Type B pancreatic cell (in vitro differentiated cells): ENCODE measurements around the gene ARHGAP20. TPM values are rescaled to one million over a fixed set of nuclear protein-coding genes. Genes with fewer than 3 reads are reported as not detected.

Source experiments
- DNase-seq: peaks from one replicate; pipeline ENCODE4 v3.0.0; 2021; ENCODE audit warnings: mixed read lengths; ENCODE audit not compliant: unreplicated experiment; ENCODE audit errors: extremely low spot score
- H3K27ac Mint-ChIP-seq: 2 replicates; pipeline ENCODE4 v1.8.0; 2021; ENCODE audit warnings: mild to moderate bottlenecking, mixed read lengths
- H3K27me3 Mint-ChIP-seq: 2 replicates; pipeline ENCODE4 v1.8.0; 2021; ENCODE audit warnings: mixed read lengths
- H3K36me3 Mint-ChIP-seq: 2 replicates; pipeline ENCODE4 v1.8.0; 2021; ENCODE audit warnings: mixed read lengths
- H3K4me1 Mint-ChIP-seq: one replicate; pipeline ENCODE4 v1.8.0; 2021; ENCODE audit warnings: mixed read lengths; ENCODE audit not compliant: unreplicated experiment
- H3K4me3 Mint-ChIP-seq: 2 replicates; pipeline ENCODE4 v1.8.0; 2021; ENCODE audit warnings: mild to moderate bottlenecking, mixed read lengths
- H3K9me3 Mint-ChIP-seq: 2 replicates; pipeline ENCODE4 v1.8.0; 2021; ENCODE audit warnings: mixed read lengths
- total RNA-seq: library from RNA; stranded (reverse); gene quantifications from 2 replicates; pipeline ENCODE4 v1.2.1, GENCODE V29; 2021; ENCODE audit warnings: low replicate concordance
- TF ChIP-seq, protein P1 (sequence below): fragments of 200-600 bp; sonication (generic); conservative IDR thresholded peaks from 2 replicates; pipeline ENCODE4 v1.5.0; 2021; ENCODE audit warnings: antibody characterized with exemption, mild to moderate bottlenecking

Gene ARHGAP20
- total RNA-seq, 1 donor from 2014 or later = 5.1 TPM

DNA sequence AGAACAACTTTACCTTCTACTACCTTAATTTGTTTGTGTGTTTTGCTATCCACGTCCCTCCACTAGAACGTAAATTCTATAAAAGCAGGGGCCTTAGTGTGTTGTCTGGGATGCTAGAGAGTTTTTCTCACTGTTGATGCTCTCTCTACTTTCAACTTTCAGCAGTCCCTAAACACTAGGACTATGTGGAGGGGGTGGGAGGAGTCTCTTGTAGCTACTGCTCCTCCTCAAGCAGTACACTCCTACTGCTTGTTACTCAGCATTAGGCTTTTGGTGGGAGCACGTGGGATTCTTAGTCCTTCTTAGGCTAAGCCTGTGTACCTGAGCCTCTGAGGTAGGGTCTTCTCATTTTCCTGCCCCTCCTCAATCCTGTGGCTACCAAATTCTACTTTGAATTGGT lies 56.3 kb downstream of the ARHGAP20 start:
- DNase-seq = no peak
- H3K27me3 Mint-ChIP-seq = no peaks in the 10 kb centered on the region
- H3K9me3 Mint-ChIP-seq = peaks cover 12% of the 10 kb centered on the region
- TF ChIP-seq, protein P1, sequence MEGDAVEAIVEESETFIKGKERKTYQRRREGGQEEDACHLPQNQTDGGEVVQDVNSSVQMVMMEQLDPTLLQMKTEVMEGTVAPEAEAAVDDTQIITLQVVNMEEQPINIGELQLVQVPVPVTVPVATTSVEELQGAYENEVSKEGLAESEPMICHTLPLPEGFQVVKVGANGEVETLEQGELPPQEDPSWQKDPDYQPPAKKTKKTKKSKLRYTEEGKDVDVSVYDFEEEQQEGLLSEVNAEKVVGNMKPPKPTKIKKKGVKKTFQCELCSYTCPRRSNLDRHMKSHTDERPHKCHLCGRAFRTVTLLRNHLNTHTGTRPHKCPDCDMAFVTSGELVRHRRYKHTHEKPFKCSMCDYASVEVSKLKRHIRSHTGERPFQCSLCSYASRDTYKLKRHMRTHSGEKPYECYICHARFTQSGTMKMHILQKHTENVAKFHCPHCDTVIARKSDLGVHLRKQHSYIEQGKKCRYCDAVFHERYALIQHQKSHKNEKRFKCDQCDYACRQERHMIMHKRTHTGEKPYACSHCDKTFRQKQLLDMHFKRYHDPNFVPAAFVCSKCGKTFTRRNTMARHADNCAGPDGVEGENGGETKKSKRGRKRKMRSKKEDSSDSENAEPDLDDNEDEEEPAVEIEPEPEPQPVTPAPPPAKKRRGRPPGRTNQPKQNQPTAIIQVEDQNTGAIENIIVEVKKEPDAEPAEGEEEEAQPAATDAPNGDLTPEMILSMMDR = no peak
- no peak overlapping the region for H3K27ac Mint-ChIP-seq
- H3K4me1 Mint-ChIP-seq = no peaks in the 10 kb centered on the region
- peaks cover 2% of the 10 kb centered on the region for H3K36me3 Mint-ChIP-seq
- H3K4me3 Mint-ChIP-seq = no peak overlapping the region

DNA sequence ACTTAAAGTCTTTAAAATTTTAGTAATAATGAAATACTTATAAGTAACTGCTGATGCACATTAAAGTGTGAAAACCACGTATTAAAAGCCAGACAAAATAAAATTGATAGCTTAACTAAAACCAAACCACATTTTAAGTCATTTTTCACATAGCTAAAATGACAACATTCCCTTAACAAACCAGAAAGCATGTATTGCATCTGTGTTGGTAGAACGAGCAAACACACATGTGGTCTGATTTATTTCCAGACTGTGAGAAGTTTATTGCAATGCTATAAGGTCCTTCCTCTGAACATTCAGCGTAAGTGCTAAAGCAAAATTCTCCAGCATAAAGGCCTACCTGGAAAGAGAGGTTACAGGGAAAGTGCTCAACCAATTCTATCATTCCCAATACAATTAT lies 57.8 kb downstream of the ARHGAP20 start:
- Mint-ChIP-seq H3K4me1 (no peaks in the 10 kb centered on the region), H3K4me3 (no peak overlapping the region), H3K9me3 (peaks cover 15% of the 10 kb centered on the region), H3K36me3 (peaks cover 4% of the 10 kb centered on the region), H3K27me3 (no peaks in the 10 kb centered on the region), H3K27ac (no peak overlapping the region)
- DNase-seq = no peak
- TF ChIP-seq, protein P1 = no peak

DNA sequence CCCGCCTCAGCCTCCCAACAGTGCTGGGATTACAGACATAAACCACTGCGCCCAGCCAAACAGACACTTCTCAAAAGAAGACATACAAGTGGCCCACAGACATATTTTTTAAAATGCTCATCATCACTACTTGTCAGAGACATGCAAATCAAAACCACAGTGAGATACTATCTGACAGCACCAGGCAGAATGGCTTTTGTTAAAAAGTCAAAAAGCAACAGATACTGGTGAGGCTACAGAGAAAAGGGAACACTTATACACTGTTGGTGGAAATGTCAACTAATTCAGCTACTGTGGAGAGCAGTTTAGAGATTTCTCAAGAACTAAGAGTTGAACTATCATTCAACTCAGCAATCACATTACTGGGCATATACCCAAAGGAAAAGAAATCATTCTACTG lies 67.0 kb downstream of the ARHGAP20 start:
- H3K27ac Mint-ChIP-seq = no peak overlapping the region
- no peak overlapping the region for H3K4me3 Mint-ChIP-seq
- no peaks in the 10 kb centered on the region for H3K4me1 Mint-ChIP-seq
- H3K36me3 Mint-ChIP-seq = no peaks in the 10 kb centered on the region
- DNase-seq = no peak
- TF ChIP-seq, protein P1 = no peak
- H3K27me3 Mint-ChIP-seq = no peaks in the 10 kb centered on the region
- no peaks in the 10 kb centered on the region for H3K9me3 Mint-ChIP-seq

DNA sequence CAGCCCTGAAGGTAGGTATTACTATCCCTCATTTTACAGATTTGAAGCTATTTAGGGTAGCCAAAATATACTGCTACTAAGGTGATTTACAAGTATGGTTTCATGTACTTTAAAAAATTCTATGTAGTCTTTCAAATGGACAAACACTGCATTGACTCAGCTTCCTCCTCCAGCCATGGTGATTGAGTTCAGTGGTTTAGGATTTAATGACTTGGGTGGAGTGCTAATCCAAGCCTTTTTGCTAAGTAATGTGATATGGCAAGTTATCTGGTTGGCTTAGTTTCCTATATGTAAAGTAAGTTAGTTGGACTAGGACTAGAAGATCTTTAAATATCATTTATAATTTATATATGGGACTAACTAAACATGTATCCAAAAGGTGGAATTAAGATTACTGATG lies 77.9 kb downstream of the ARHGAP20 start:
- Mint-ChIP-seq H3K27me3 (no peaks in the 10 kb centered on the region), H3K9me3 (no peaks in the 10 kb centered on the region), H3K36me3 (no peaks in the 10 kb centered on the region), H3K4me3 (no peak overlapping the region), H3K4me1 (no peaks in the 10 kb centered on the region), H3K27ac (no peak overlapping the region)
- DNase-seq = no peak
- TF ChIP-seq, protein P1 = no peak

DNA sequence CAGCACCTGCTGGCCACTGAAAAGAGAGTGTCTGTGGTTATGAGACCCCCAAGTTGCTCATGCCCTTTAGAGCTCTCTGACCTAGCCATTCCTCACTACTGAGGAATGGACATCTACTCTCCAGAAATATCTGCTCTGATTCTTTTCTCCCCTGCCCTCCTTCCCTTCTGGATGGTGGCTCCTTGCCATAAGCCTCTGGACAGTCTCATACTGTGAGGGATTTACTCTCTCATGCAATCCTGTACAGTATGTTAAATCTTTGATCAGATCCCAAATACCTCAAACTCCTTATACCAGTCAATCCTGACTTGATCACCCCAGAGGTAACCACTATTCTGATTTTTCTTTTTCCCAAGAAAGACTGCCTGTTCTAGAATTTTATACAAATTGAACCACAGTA lies 80.7 kb downstream of the ARHGAP20 start:
- DNase-seq = no peak
- no peak overlapping the region for H3K27ac Mint-ChIP-seq
- no peaks in the 10 kb centered on the region for H3K36me3 Mint-ChIP-seq
- no peaks in the 10 kb centered on the region for H3K27me3 Mint-ChIP-seq
- H3K9me3 Mint-ChIP-seq = no peaks in the 10 kb centered on the region
- no peak overlapping the region for H3K4me3 Mint-ChIP-seq
- no peaks in the 10 kb centered on the region for H3K4me1 Mint-ChIP-seq
- TF ChIP-seq, protein P1 = no peak

DNA sequence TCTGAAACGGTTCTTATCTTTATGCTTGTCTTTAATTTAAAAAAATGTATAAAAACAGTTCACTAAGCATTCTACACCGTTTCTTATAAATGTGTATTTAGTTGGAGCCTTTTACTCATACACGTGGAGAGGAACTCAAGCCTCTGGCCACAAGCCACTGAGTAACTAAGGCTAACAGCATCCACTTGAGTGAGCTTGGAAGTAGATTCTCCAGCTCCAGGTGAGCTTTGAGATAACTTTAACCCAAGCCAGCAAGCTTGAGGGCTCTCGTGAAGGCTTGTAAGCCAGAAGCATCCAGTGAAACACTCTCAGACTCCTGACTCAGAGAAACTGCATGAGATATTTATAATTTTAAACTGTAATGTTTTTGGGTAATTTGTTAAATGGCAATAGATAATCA lies 82.6 kb downstream of the ARHGAP20 start:
- H3K27ac Mint-ChIP-seq = no peak overlapping the region
- TF ChIP-seq, protein P1 = no peak
- H3K4me3 Mint-ChIP-seq = no peak overlapping the region
- H3K4me1 Mint-ChIP-seq = no peaks in the 10 kb centered on the region
- H3K9me3 Mint-ChIP-seq = no peaks in the 10 kb centered on the region
- H3K36me3 Mint-ChIP-seq = no peaks in the 10 kb centered on the region
- H3K27me3 Mint-ChIP-seq = no peaks in the 10 kb centered on the region
- DNase-seq = no peak
